HG03066 (cell line): ENCODE results near the gene HSD17B4.

Experiments used
- ATAC-seq: cut with Tn5 transposase; IDR thresholded peaks from one replicate; pipeline ENCODE4 v1.9.1; 2021; ENCODE audit warnings: low read depth; ENCODE audit not compliant: unreplicated experiment

HSD17B4 gene

DNA sequence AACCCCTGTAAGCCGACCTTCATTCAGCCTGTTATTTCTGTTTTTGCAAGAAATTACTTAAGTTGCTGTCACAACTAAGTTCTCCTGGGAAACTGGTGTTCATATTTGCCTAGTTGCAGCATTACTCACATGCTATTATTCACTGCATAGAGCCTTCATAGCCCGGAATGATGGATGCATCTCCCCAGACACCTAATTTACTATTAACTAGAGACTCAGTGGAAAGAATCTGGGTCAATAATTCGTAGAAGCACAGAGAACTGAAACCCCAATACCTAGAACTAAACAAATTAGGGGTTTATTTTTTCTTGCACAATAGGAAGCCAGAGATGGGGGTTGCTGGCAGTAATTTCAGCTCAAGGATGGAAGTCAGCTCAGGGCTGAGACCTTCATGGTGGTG, 131.4 kb downstream of the HSD17B4 start:
- peak; percentile 72 for ATAC-seq
